ENCODE measurements around the gene MAST3.

GRCh38 chr19:18053576-18054219 is 43.9 kb upstream of the MAST3 start:
- TF ChIP-seq CTCF (IDR thresholded peaks at IDR 0.05 in 4 of 5, conservative IDR thresholded peaks at IDR 0.05 in 1 of 5) (no peak), POLR2A (IDR thresholded peaks at IDR 0.05) (no peak)
